ENCODE data around the gene PITRM1. TPM values are rescaled to one million over a fixed set of nuclear protein-coding genes. Genes with fewer than 3 reads are reported as not detected.
A peak's percentile ranks its signal among the peaks of the same experiment; 100 is the strongest.
"Not testable (repeated sequence)": the region's sequence is repeated elsewhere in the genome, so short reads cannot be mapped to it uniquely, and the experiment has no call there.

PITRM1 gene
- total RNA-seq, 2 experiments from 2014 or later: 34.6 to 40.3 TPM

DNA sequence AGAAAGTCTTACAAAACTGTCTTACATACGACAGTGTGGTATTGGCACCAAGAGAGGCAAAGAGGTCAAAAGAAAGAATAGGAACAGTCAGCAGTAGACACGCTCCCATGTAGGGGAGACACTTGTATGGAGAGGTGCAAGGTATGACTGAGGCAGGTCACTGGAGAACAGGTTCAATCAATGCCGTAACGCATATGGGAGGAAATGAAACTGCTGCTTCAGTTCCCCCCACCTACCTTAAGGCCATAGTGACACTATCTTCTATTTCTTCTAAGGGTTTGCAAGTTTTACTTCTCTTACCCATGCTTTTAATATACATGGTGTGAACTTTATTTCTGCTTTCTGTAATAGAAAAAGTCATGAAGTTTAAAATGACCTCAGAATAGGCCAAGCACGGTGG is 5.5 kb upstream of the PITRM1 start:
- POLR2A ChIA-PET: interaction anchor here (0.6 kb wide), 1 partner anchor 372 kb away, joined by 4 read pairs; no protein-coding TSS in a partner anchor
- Histone ChIP-seq H3K27ac (ENCODE audit: low read depth, low read length, poor library complexity, severe bottlenecking) (no peak overlapping the region), H3K79me2 (ENCODE audit: insufficient read depth, low read depth, low read length) (no peaks in the 10 kb centered on the region), H3K36me3 (ENCODE audit: insufficient read depth, low read length) (no peaks in the 10 kb centered on the region), H3K9me3 (ENCODE audit: low read length) (no peaks in the 10 kb centered on the region), H3K4me1 (ENCODE audit: insufficient read depth, low read length, poor library complexity, severe bottlenecking) (no peaks in the 10 kb centered on the region), H3K4me3 (ENCODE audit: low read depth, low read length, poor library complexity, severe bottlenecking) (no peak overlapping the region), H3K4me2 (ENCODE audit: low read length) (no peak overlapping the region), H2AFZ (ENCODE audit: low read length) (no peak overlapping the region), H3K9me2 (ENCODE audit: insufficient read depth, low read length) (no peaks in the 10 kb centered on the region), H4K20me1 (ENCODE audit: insufficient read depth, low read length) (no peaks in the 10 kb centered on the region)
- no peak for DNase-seq (ENCODE audit: low spot score)
- TF ChIP-seq, protein P1, sequence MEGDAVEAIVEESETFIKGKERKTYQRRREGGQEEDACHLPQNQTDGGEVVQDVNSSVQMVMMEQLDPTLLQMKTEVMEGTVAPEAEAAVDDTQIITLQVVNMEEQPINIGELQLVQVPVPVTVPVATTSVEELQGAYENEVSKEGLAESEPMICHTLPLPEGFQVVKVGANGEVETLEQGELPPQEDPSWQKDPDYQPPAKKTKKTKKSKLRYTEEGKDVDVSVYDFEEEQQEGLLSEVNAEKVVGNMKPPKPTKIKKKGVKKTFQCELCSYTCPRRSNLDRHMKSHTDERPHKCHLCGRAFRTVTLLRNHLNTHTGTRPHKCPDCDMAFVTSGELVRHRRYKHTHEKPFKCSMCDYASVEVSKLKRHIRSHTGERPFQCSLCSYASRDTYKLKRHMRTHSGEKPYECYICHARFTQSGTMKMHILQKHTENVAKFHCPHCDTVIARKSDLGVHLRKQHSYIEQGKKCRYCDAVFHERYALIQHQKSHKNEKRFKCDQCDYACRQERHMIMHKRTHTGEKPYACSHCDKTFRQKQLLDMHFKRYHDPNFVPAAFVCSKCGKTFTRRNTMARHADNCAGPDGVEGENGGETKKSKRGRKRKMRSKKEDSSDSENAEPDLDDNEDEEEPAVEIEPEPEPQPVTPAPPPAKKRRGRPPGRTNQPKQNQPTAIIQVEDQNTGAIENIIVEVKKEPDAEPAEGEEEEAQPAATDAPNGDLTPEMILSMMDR (conservative IDR thresholded peaks at IDR 0.05; ENCODE audit: low read length): no peak
- no peak for TF ChIP-seq EZH2phosphoT487 (IDR thresholded peaks at IDR 0.05; ENCODE audit: borderline replicate concordance, low read depth, low read length)
- CTCF ChIA-PET (ENCODE audit: unreplicated experiment): no interaction called here
- no TSS peak for BruUV-seq (replicated peaks)
- intact Hi-C loops (cut with micrococcal nuclease; ENCODE audit: unreplicated experiment): no loop called here

DNA sequence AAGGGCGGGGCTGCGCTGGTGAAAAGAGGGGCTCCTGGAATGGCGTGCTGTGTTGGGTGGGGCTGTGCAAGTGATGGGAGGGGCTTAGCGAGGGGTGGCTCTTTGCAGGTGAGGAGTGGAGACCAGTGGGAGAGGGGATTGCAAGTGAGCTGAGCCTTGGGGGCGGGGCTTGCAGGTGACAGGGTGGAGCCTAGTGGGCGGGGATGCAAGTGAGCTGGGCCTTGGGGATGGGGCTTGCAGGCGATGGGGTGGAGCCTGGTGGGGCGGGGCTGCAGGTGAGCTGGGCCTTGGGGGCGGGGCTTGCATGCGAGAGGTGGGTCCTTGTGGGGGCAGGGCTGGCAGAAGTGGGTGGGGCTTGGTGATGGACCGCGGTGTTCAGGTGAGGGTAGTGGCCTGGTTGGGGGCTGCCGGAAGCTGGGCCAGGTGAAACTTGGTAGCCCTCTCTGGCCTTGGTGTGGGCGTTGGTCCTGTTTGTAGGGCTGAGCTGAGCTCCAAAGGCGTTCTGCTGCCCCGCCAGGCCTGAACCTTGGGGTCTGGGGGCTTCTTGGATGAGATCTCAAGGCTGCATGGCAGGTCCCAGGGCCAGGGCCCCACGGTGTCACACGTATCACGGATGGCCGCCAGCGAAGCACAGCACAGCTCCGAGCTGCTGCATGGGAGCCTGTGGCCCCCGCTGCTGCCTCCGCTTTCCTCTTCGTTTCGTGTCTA is 743 bp upstream of the PITRM1 start:
- intact Hi-C loops (cut with micrococcal nuclease; ENCODE audit: unreplicated experiment): loop anchor here (2.0 kb wide), 1 partner anchor 105 kb away; no protein-coding TSS in a partner anchor
- H3K4me3 ChIP-seq (ENCODE audit: low read depth, low read length, poor library complexity, severe bottlenecking): peak overlapping the region; percentile 64
- peaks cover 6% of the 10 kb centered on the region; the same call in 1 of the 2 replicates for H3K79me2 ChIP-seq (ENCODE audit: insufficient read depth, low read depth, low read length)
- peaks cover 7% of the 10 kb centered on the region for H3K4me1 ChIP-seq (ENCODE audit: insufficient read depth, low read length, poor library complexity, severe bottlenecking)
- no peak overlapping the region for H3K27ac ChIP-seq (ENCODE audit: low read depth, low read length, poor library complexity, severe bottlenecking)
- ChIA-PET POLR2A (interaction anchor here (0.7 to 1.5 kb wide), 6 partner anchors 9 to 689 kb away, joined by 3 to 5 read pairs (median 4); no protein-coding TSS in a partner anchor), CTCF (ENCODE audit: unreplicated experiment) (interaction anchor here (0.6 to 1.1 kb wide), 2 partner anchors 8 to 70 kb away, joined by 3 to 4 read pairs; no protein-coding TSS in a partner anchor)
- H3K9me3 ChIP-seq (ENCODE audit: low read length): no peaks in the 10 kb centered on the region
- DNase-seq (ENCODE audit: low spot score): peak; percentile 86
- TF ChIP-seq, protein P1 (conservative IDR thresholded peaks at IDR 0.05; ENCODE audit: low read length): no peak
- TF ChIP-seq EZH2phosphoT487 (IDR thresholded peaks at IDR 0.05; ENCODE audit: borderline replicate concordance, low read depth, low read length): no peak
- BruUV-seq (replicated peaks): no TSS peak
- H4K20me1 ChIP-seq (ENCODE audit: insufficient read depth, low read length): no peaks in the 10 kb centered on the region
- H3K36me3 ChIP-seq (ENCODE audit: insufficient read depth, low read length): peaks cover 16% of the 10 kb centered on the region
- peak overlapping the region; percentile 54 for H3K4me2 ChIP-seq (ENCODE audit: low read length)
- no peaks in the 10 kb centered on the region for H3K9me2 ChIP-seq (ENCODE audit: insufficient read depth, low read length)
- no peak overlapping the region; the same call in 1 of the 2 replicates for H2AFZ ChIP-seq (ENCODE audit: low read length)

DNA sequence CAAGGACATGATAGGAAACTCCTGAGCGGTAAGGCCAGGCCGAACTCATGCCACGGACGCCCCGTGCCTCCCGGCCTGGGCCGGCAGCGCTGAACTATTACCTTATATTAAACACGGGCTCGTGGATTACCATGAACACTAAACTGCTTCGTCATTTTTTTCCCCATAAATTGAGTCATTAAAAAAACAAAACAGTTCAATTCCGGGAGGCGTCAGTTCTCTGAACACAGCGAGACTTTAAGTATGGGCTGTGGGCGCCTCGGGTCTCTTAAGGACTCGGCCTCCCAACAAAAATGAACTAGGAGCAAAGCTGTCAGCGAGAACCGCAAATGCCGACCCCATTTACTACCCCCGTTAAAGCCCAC is 519 bp downstream of the PITRM1 start:
- ChIA-PET CTCF (ENCODE audit: unreplicated experiment) (interaction anchor here (0.7 kb wide), 3 partner anchors 8 to 1893 kb away, joined by 3 to 8 read pairs (median 7); no protein-coding TSS in a partner anchor), POLR2A (interaction anchor here (0.9 to 1.5 kb wide), 6 partner anchors 9 to 680 kb away, joined by 3 to 5 read pairs (median 4); no protein-coding TSS in a partner anchor)
- no peak for TF ChIP-seq EZH2phosphoT487 (IDR thresholded peaks at IDR 0.05; ENCODE audit: borderline replicate concordance, low read depth, low read length)
- TF ChIP-seq, protein P1 (conservative IDR thresholded peaks at IDR 0.05; ENCODE audit: low read length): no peak
- Histone ChIP-seq H3K9me3 (ENCODE audit: low read length) (no peaks in the 10 kb centered on the region), H4K20me1 (ENCODE audit: insufficient read depth, low read length) (no peaks in the 10 kb centered on the region), H3K79me2 (ENCODE audit: insufficient read depth, low read depth, low read length) (peaks cover 6% of the 10 kb centered on the region; the same call in 1 of the 2 replicates), H3K9me2 (ENCODE audit: insufficient read depth, low read length) (no peaks in the 10 kb centered on the region), H3K27ac (ENCODE audit: low read depth, low read length, poor library complexity, severe bottlenecking) (peak overlapping the region; percentile 27), H3K4me3 (ENCODE audit: low read depth, low read length, poor library complexity, severe bottlenecking) (peak overlapping the region; percentile 81), H3K36me3 (ENCODE audit: insufficient read depth, low read length) (peaks cover 26% of the 10 kb centered on the region), H3K4me1 (ENCODE audit: insufficient read depth, low read length, poor library complexity, severe bottlenecking) (peaks cover 7% of the 10 kb centered on the region), H3K4me2 (ENCODE audit: low read length) (peak overlapping the region; percentile 80), H2AFZ (ENCODE audit: low read length) (peak overlapping the region; percentile 81)
- DNase-seq (ENCODE audit: low spot score): no peak
- no TSS peak for BruUV-seq (replicated peaks)
- intact Hi-C loops (cut with micrococcal nuclease; ENCODE audit: unreplicated experiment): loop anchor here (2.0 kb wide), 1 partner anchor 103 kb away; no protein-coding TSS in a partner anchor

DNA sequence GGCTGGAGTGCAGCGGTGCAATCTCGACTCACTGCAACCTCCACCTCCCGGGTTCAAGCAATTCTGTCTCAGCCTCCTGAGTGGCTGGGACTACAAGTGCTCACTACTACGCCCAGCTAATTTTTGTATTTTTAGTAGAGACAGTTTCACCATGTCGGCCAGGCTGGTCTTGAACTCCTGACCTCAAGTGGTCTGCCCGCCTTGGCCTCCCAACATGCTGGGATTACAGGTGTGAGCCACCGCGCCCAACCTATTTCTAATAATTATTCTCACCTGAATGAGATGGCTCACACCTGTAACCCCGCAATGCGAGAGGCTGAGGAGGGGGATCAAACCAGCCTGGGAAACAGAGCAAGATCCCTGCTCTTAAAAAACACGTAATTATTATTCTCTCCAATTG is 1.1 kb downstream of the PITRM1 start:
- intact Hi-C loops (cut with micrococcal nuclease; ENCODE audit: unreplicated experiment); POLR2A ChIA-PET; H4K20me1 ChIP-seq (ENCODE audit: insufficient read depth, low read length); H3K79me2 ChIP-seq (ENCODE audit: insufficient read depth, low read depth, low read length); H3K9me2 ChIP-seq (ENCODE audit: insufficient read depth, low read length); BruUV-seq (replicated peaks); H3K9me3 ChIP-seq (ENCODE audit: low read length); H3K4me1 ChIP-seq (ENCODE audit: insufficient read depth, low read length, poor library complexity, severe bottlenecking); CTCF ChIA-PET (ENCODE audit: unreplicated experiment); H3K27ac ChIP-seq (ENCODE audit: low read depth, low read length, poor library complexity, severe bottlenecking); DNase-seq (ENCODE audit: low spot score): not testable (repeated sequence)
- peak overlapping the region; percentile 81; the same call in 1 of the 2 replicates for H2AFZ ChIP-seq (ENCODE audit: low read length)
- H3K4me3 ChIP-seq (ENCODE audit: low read depth, low read length, poor library complexity, severe bottlenecking): peak overlapping the region; percentile 81
- H3K36me3 ChIP-seq (ENCODE audit: insufficient read depth, low read length): peaks cover 32% of the 10 kb centered on the region
- peak overlapping the region; percentile 80 for H3K4me2 ChIP-seq (ENCODE audit: low read length)
